IMR-90 (cell line): ENCODE measurements around the gene KLHL42.

Experiments
- CEBPB ChIP-seq: IDR thresholded peaks from 2 replicates; pipeline ENCODE4 v1.6.1; 2012; ENCODE audit warnings: low read depth, low read length, improper control_type of control experiment
- POLR2A ChIP-seq: IDR thresholded peaks from 2 replicates; pipeline ENCODE4 v1.6.1; 2012; ENCODE audit warnings: mild to moderate bottlenecking, low read depth, low read length
- RAD21 ChIP-seq: IDR thresholded peaks from 2 replicates; pipeline ENCODE4 v1.6.1; 2012; ENCODE audit warnings: low read length, improper control_type of control experiment
- TF ChIP-seq, protein P1 (sequence below): conservative IDR thresholded peaks from 2 replicates; pipeline ENCODE4 v1.5.1; 2012; ENCODE audit warnings: mild to moderate bottlenecking, low read depth, low read length, improper control_type of control experiment
- TF ChIP-seq, protein P2 (sequence below): fragments of 150-350 bp; IDR thresholded peaks from 2 replicates; pipeline ENCODE4 v1.6.1; 2017; ENCODE audit warnings: mild to moderate bottlenecking, antibody characterized with exemption, low read length, low read depth

- no peak for TF ChIP-seq CEBPB
- TF ChIP-seq POLR2A = no peak
- TF ChIP-seq, protein P1, sequence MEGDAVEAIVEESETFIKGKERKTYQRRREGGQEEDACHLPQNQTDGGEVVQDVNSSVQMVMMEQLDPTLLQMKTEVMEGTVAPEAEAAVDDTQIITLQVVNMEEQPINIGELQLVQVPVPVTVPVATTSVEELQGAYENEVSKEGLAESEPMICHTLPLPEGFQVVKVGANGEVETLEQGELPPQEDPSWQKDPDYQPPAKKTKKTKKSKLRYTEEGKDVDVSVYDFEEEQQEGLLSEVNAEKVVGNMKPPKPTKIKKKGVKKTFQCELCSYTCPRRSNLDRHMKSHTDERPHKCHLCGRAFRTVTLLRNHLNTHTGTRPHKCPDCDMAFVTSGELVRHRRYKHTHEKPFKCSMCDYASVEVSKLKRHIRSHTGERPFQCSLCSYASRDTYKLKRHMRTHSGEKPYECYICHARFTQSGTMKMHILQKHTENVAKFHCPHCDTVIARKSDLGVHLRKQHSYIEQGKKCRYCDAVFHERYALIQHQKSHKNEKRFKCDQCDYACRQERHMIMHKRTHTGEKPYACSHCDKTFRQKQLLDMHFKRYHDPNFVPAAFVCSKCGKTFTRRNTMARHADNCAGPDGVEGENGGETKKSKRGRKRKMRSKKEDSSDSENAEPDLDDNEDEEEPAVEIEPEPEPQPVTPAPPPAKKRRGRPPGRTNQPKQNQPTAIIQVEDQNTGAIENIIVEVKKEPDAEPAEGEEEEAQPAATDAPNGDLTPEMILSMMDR = no peak
- no peak for TF ChIP-seq RAD21
- TF ChIP-seq, protein P2, sequence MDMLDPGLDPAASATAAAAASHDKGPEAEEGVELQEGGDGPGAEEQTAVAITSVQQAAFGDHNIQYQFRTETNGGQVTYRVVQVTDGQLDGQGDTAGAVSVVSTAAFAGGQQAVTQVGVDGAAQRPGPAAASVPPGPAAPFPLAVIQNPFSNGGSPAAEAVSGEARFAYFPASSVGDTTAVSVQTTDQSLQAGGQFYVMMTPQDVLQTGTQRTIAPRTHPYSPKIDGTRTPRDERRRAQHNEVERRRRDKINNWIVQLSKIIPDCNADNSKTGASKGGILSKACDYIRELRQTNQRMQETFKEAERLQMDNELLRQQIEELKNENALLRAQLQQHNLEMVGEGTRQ = no peak
Observed at GRCh38 chr12:27778206-27778605, 1.8 kb upstream of the KLHL42 start.
